Mesendoderm (in vitro differentiated cells): ENCODE results near the gene ADA.

ENCODE experiments used
- DNase-seq: peaks from one replicate; pipeline ENCODE4 v3.0.0; 2013
- H2AK5ac ChIP-seq: 2 replicates; pipeline ENCODE4 v1.6.1; 2013; ENCODE audit warnings: low read length, inconsistent platforms
- H2BK120ac ChIP-seq: 2 replicates; pipeline ENCODE4 v1.6.1; 2013; ENCODE audit warnings: low read depth, mild to moderate bottlenecking, low read length, moderate library complexity, mixed read lengths
- H2BK15ac ChIP-seq: replicated peaks from 2 replicates; pipeline ENCODE4 v1.6.1; 2013; ENCODE audit warnings: low read depth, mild to moderate bottlenecking, moderate library complexity
- H2BK5ac ChIP-seq: 2 replicates; pipeline ENCODE4 v1.6.1; 2013; ENCODE audit warnings: low read length, inconsistent platforms
- H3K18ac ChIP-seq: 2 replicates; pipeline ENCODE4 v1.6.1; 2013; ENCODE audit warnings: mild to moderate bottlenecking, low read length, mixed read lengths
- H3K23ac ChIP-seq: one replicate; pipeline ENCODE4 v1.6.1; 2013; ENCODE audit warnings: low read length
- H3K27ac ChIP-seq: 2 replicates; pipeline ENCODE4 v1.5.1; 2013; ENCODE audit warnings: low read depth, mild to moderate bottlenecking, inconsistent platforms, low read length, moderate library complexity
- H3K27me3 ChIP-seq: 2 replicates; pipeline ENCODE4 v1.6.1; 2013; ENCODE audit warnings: low read length, control low read depth, mild to moderate bottlenecking, inconsistent platforms; ENCODE audit not compliant: insufficient read depth, poor library complexity
- H3K36me3 ChIP-seq: 2 replicates; pipeline ENCODE4 v1.6.1; 2013; ENCODE audit warnings: low read length, inconsistent platforms; ENCODE audit not compliant: control insufficient read depth, insufficient read depth
- H3K4ac ChIP-seq: one replicate; pipeline ENCODE4 v1.6.1; 2013; ENCODE audit warnings: low read depth, mild to moderate bottlenecking, low read length, moderate library complexity
- H3K4me1 ChIP-seq: 2 replicates; pipeline ENCODE4 v1.6.1; 2013; ENCODE audit warnings: low read depth, low read length, inconsistent platforms; ENCODE audit not compliant: control insufficient read depth
- H3K4me2 ChIP-seq: 2 replicates; pipeline ENCODE4 v1.6.1; 2013; ENCODE audit warnings: low read length
- H3K4me3 ChIP-seq: 2 replicates; pipeline ENCODE4 v1.5.1; 2013; ENCODE audit warnings: mild to moderate bottlenecking, low read length
- H3K56ac ChIP-seq: one replicate; pipeline ENCODE4 v1.6.1; 2013; ENCODE audit warnings: low read length
- H3K79me1 ChIP-seq: 2 replicates; pipeline ENCODE4 v1.6.1; 2013; ENCODE audit warnings: low read length, inconsistent platforms
- H3K79me2 ChIP-seq: 2 replicates; pipeline ENCODE4 v1.6.1; 2013; ENCODE audit warnings: mild to moderate bottlenecking, low read length; ENCODE audit not compliant: control insufficient read depth, insufficient read depth
- H3K9ac ChIP-seq: 2 replicates; pipeline ENCODE4 v1.6.1; 2013; ENCODE audit warnings: low read length, inconsistent platforms
- H4K5ac ChIP-seq: one replicate; pipeline ENCODE4 v1.6.1; 2013; ENCODE audit warnings: low read length
- H4K8ac ChIP-seq: one replicate; pipeline ENCODE4 v1.6.1; 2013; ENCODE audit warnings: low read depth, mild to moderate bottlenecking, control low read depth, low read length, moderate library complexity
- WGBS: extraction: QIAGEN DNeasy Blood & Tissue Kit; methylation state at CpG from one replicate; pipeline ENCODE4 v1.1.7; 2013; ENCODE audit warnings: low lambda C conversion rate, missing lambda C conversion rate; ENCODE audit not compliant: insufficient coverage; ENCODE audit errors: extremely low coverage; 5-methylcytosine and 5-hydroxymethylcytosine counted together

Gene ADA

GRCh38 chr20:44597516-44597915 lies 54.0 kb downstream of the ADA start:
- Histone ChIP-seq H3K56ac (no peak overlapping the region), H3K23ac (no peak overlapping the region), H3K4me3 (no peak overlapping the region), H2BK5ac (no peak overlapping the region), H3K4me2 (no peak overlapping the region), H3K27ac (no peak overlapping the region), H2AK5ac (no peak overlapping the region), H2BK15ac (no peak overlapping the region), H4K5ac (no peak overlapping the region), H3K36me3 (no peaks in the 10 kb centered on the region), H3K27me3 (no peaks in the 10 kb centered on the region), H3K79me1 (no peaks in the 10 kb centered on the region), H3K79me2 (no peaks in the 10 kb centered on the region), H3K4me1 (no peaks in the 10 kb centered on the region), H4K8ac (no peak overlapping the region), H2BK120ac (no peak overlapping the region), H3K18ac (no peak overlapping the region), H3K4ac (no peak overlapping the region), H3K9ac (no peak overlapping the region)
- no CpG with 5 or more reads among the region's 4 CpGs for WGBS
- DNase-seq = no peak

GRCh38 chr20:44596876-44597275 lies 54.6 kb downstream of the ADA start:
- no peak overlapping the region for H2BK5ac ChIP-seq
- H4K8ac ChIP-seq = no peak overlapping the region
- H3K36me3 ChIP-seq = no peaks in the 10 kb centered on the region
- H3K4me1 ChIP-seq = no peaks in the 10 kb centered on the region
- H3K4ac ChIP-seq = no peak overlapping the region
- no CpG with 5 or more reads among the region's 3 CpGs for WGBS
- H2AK5ac ChIP-seq = no peak overlapping the region
- no peaks in the 10 kb centered on the region for H3K27me3 ChIP-seq
- no peak for DNase-seq
- H3K9ac ChIP-seq = no peak overlapping the region
- H2BK120ac ChIP-seq = no peak overlapping the region
- H3K4me3 ChIP-seq = no peak overlapping the region
- H3K79me2 ChIP-seq = no peaks in the 10 kb centered on the region
- H2BK15ac ChIP-seq = no peak overlapping the region
- no peak overlapping the region for H3K56ac ChIP-seq
- H3K18ac ChIP-seq = no peak overlapping the region
- no peak overlapping the region for H3K23ac ChIP-seq
- no peak overlapping the region for H3K4me2 ChIP-seq
- no peak overlapping the region for H3K27ac ChIP-seq
- no peaks in the 10 kb centered on the region for H3K79me1 ChIP-seq
- no peak overlapping the region for H4K5ac ChIP-seq

- no CpG with 5 or more reads among the region's 4 CpGs for WGBS
- no peak for DNase-seq
- Histone ChIP-seq H4K5ac (no peak overlapping the region), H3K4me3 (no peak overlapping the region), H2BK15ac (no peak overlapping the region), H3K4me2 (no peak overlapping the region), H3K79me2 (no peaks in the 10 kb centered on the region), H2BK5ac (no peak overlapping the region), H3K79me1 (no peaks in the 10 kb centered on the region), H3K9ac (no peak overlapping the region), H3K36me3 (no peaks in the 10 kb centered on the region), H3K4me1 (no peaks in the 10 kb centered on the region), H3K18ac (no peak overlapping the region), H3K27ac (no peak overlapping the region), H3K23ac (no peak overlapping the region), H2AK5ac (no peak overlapping the region), H2BK120ac (no peak overlapping the region), H3K27me3 (no peaks in the 10 kb centered on the region), H3K4ac (no peak overlapping the region), H4K8ac (no peak overlapping the region), H3K56ac (no peak overlapping the region)
Observed at GRCh38 chr20:44596010-44596409, 55.5 kb downstream of the ADA start.

GRCh38 chr20:44594730-44595129 lies 56.8 kb downstream of the ADA start:
- H4K5ac ChIP-seq = no peak overlapping the region
- H3K27ac ChIP-seq = no peak overlapping the region
- H3K36me3 ChIP-seq = no peaks in the 10 kb centered on the region
- no peak overlapping the region for H3K4ac ChIP-seq
- H3K79me2 ChIP-seq = no peaks in the 10 kb centered on the region
- H3K79me1 ChIP-seq = no peaks in the 10 kb centered on the region
- no peak overlapping the region for H3K4me3 ChIP-seq
- no peak overlapping the region for H3K18ac ChIP-seq
- no peaks in the 10 kb centered on the region for H3K4me1 ChIP-seq
- no peak overlapping the region for H2AK5ac ChIP-seq
- H3K9ac ChIP-seq = no peak overlapping the region
- no peak overlapping the region for H3K23ac ChIP-seq
- H4K8ac ChIP-seq = no peak overlapping the region
- no peak overlapping the region for H2BK15ac ChIP-seq
- no peak overlapping the region for H2BK120ac ChIP-seq
- WGBS = no CpG with 5 or more reads among the region's 1 CpG
- peak; percentile 31 for DNase-seq
- H3K56ac ChIP-seq = no peak overlapping the region
- H3K4me2 ChIP-seq = no peak overlapping the region
- H3K27me3 ChIP-seq = no peaks in the 10 kb centered on the region
- H2BK5ac ChIP-seq = no peak overlapping the region

GRCh38 chr20:44593751-44594150 lies 57.7 kb downstream of the ADA start:
- Histone ChIP-seq H3K36me3 (no peaks in the 10 kb centered on the region), H3K27me3 (no peaks in the 10 kb centered on the region), H3K56ac (no peak overlapping the region), H3K23ac (no peak overlapping the region), H3K9ac (no peak overlapping the region), H3K4ac (no peak overlapping the region), H2BK120ac (no peak overlapping the region), H3K79me2 (no peaks in the 10 kb centered on the region), H3K27ac (no peak overlapping the region), H4K5ac (no peak overlapping the region), H3K79me1 (no peaks in the 10 kb centered on the region), H3K4me1 (no peaks in the 10 kb centered on the region), H3K4me2 (no peak overlapping the region), H3K18ac (no peak overlapping the region), H3K4me3 (no peak overlapping the region), H2BK5ac (no peak overlapping the region), H2BK15ac (no peak overlapping the region), H4K8ac (no peak overlapping the region), H2AK5ac (no peak overlapping the region)
- DNase-seq = no peak
- no CpG with 5 or more reads among the region's 2 CpGs for WGBS

GRCh38 chr20:44592366-44592765 lies 59.1 kb downstream of the ADA start:
- DNase-seq = no peak
- no peaks in the 10 kb centered on the region for H3K79me1 ChIP-seq
- WGBS = no CpG with 5 or more reads among the region's 3 CpGs

More at GRCh38 chr20:44592366-44592765, 59.1 kb downstream of the ADA start:
- Histone ChIP-seq H3K23ac (no peak overlapping the region), H3K4me2 (no peak overlapping the region), H3K27me3 (no peaks in the 10 kb centered on the region), H3K79me2 (no peaks in the 10 kb centered on the region), H3K4me1 (no peaks in the 10 kb centered on the region), H3K36me3 (no peaks in the 10 kb centered on the region), H2AK5ac (no peak overlapping the region), H2BK15ac (no peak overlapping the region), H2BK120ac (no peak overlapping the region), H3K9ac (no peak overlapping the region), H3K56ac (no peak overlapping the region), H3K18ac (no peak overlapping the region), H3K4me3 (no peak overlapping the region), H4K8ac (no peak overlapping the region), H4K5ac (no peak overlapping the region), H3K4ac (no peak overlapping the region), H3K27ac (no peak overlapping the region), H2BK5ac (no peak overlapping the region)
